ENCODE results near the gene DLST.
"Not testable (repeated sequence)": the region's sequence is repeated elsewhere in the genome, so short reads cannot be mapped to it uniquely, and the experiment has no call there.

DLST gene

DNA sequence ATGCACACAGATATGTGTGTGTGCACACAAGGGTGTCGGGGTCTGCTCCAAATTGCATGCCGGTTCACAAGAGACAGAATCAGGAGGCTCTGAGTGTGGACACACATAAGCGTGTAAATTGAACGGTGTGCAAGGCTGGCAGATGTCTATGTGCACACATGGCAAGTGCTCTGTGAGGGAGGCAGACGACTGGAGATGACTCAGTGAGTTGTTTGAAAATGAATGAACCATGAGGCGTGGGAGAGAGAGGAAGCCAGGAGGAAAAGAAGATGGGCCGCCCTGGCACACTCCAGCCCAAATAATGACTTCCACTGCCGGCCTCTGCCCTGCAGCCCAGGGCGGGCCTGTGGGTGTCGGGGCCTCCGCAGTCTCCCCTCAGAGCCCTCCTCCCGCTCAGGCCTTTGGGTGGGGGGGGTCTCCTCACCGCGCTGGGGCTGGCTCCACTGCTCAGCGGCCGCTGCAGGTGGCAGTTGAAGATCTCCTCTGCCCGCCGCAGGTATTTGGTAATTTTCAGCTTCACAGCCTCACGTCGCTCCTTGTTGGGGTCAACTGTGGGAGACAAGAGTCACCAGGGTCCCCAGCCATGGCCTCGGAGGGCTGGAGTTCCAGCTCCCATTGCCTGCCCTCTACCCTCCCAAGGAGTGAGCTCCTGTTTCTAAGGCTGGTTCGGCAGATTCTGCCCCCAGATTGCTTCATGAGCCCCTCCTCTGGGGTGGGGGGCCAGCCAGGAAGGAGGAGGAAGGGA lies 37.9 kb downstream of the DLST start:
- no peak for DNase-seq

DNA sequence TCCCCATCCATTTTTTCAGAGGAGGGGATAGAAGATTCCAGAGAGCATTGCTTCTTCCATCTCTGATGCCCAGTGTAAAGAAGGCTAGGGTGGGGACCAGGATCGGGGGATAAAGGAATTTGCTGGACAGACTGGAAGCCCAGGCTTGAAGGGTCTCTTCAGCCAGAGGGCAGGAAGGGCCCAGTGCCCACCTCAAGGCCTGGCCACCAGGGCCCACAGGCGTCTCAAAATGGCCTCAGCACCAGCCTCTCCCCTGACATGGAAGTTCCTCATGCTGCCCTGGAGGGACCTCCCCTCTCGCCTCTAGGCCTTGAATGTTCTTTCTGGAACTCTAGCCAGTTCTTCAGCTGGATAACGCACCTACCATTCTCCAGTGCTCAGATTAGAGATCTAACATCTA lies 38.6 kb downstream of the DLST start:
- no peak for DNase-seq

- no peak for DNase-seq
Observed at GRCh38 chr14:74921053-74921620, 39.4 kb downstream of the DLST start.

- DNase-seq: no peak
Observed at GRCh38 chr14:74921987-74922751, 40.5 kb downstream of the DLST start.

GRCh38 chr14:74922752-74923401 lies 41.2 kb downstream of the DLST start, which contains the start of gene RPS6KL1:
RPS6KL1 (minus strand) TSS chr14:74923260; CDS start chr14:74921541, 1,719 bp downstream.
- DNase-seq: peak; percentile 77

DNA sequence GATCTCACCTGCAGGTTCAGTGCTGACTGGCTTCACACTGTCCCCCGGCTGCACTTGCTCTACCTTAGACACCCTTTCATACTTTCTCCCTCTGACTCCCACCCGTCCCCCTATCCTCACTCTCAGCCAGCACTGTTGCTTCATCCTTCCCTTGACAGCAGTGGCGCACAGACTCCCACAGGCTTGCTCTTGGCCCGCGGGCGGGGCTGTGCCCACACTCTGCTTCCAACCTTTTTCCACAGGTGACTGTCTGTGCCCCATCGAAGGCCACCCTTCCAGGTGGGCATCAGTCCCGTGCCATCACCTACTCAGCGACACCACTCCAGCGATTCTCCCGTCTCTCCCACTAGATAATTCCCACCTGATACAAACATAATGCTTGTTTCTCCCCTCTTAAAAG lies 42.3 kb downstream of the DLST start:
- DNase-seq: no peak

GRCh38 chr14:74927225-74927624 lies 45.5 kb downstream of the DLST start:
- peak; percentile 57 for DNase-seq

- DNase-seq: no peak
Observed at GRCh38 chr14:74929242-74929641, 47.5 kb downstream of the DLST start.

- DNase-seq: not testable (repeated sequence)
Observed at GRCh38 chr14:74931744-74932143, 50.0 kb downstream of the DLST start.

DNA sequence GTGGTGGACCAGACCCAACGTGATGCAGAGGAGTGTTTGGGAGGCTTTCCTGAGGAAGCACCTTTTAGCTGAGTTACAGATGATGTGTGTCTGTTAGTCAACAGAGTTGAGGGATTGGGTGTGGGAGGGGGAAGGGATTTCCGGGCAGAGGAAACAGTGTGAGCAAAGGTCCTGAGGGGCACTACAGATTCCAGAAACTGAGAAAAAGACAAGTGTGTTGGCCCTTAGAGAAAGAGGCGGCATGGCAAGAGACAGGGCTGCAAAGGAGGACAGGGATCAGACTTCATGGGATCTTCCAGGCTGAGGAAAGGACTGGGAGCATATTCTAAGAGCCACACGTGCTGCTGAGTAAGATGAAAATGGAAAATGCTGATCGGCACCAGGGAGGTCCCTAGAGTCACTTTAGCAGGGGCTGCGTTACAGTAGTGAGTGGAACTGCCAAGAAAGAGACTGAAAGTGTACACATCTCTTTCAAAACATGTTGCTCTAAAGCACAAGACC lies 50.7 kb downstream of the DLST start:
- no peak for DNase-seq

DNA sequence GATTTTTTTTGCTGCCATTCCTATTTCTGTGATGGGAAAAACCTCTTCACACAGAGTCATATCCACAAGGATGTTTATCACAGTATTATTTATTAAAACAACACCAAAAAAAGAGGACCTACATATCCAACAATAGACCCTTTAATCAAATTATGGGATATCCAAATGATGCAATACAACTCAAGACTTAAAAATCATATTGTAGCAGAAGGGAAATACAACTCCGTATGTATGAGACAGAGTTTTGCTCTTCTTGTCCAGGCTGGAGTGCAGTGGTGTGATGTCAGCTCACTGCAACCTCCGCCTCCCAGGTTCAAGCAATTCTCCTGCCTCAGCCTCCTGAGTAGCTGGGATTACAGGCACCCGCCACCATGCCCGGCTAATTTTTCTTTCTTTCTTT lies 51.2 kb downstream of the DLST start:
- DNase-seq: not testable (repeated sequence)

GRCh38 chr14:74934041-74934440 lies 52.3 kb downstream of the DLST start:
- DNase-seq: no peak

GRCh38 chr14:74934476-74935359 lies 53.0 kb downstream of the DLST start:
- no peak for DNase-seq

DNA sequence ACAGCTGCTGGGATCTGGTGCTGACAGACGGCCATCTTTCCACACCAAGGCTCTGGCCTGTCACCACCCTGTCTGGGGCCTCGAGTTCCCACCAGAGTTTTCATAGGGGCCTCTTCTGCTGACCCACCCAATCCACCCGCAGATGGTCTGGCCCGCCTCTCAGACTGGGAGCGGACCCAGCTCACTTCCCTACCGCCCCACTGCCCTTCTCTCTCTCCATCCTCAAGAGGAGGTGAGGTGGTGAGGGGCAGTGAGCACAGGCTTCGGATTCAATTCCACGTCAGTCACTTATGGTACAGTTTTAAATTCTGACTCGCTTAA lies 53.6 kb downstream of the DLST start:
- DNase-seq: no peak

DNA sequence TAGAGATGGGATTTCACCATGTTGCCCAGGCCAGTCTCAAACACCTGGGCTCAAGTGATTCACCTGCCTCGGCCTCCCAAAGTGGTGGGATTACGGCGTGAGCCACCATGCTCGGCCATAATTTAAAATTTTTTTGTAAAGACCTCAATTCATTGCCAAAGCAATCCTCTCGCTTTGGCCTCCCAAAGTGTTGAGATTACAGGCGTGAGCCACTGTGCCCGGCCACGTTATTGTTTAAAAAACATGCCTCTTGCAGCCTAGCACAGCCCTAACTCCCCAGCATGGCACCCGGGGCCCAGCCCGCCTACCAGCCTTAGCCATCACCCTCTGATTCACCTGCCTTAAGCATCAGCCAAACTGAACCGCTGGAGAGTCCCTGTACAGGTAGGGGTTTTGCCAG lies 54.4 kb downstream of the DLST start:
- DNase-seq: no peak

- DNase-seq: no peak
Observed at GRCh38 chr14:74936731-74937130, 55.0 kb downstream of the DLST start.

DNA sequence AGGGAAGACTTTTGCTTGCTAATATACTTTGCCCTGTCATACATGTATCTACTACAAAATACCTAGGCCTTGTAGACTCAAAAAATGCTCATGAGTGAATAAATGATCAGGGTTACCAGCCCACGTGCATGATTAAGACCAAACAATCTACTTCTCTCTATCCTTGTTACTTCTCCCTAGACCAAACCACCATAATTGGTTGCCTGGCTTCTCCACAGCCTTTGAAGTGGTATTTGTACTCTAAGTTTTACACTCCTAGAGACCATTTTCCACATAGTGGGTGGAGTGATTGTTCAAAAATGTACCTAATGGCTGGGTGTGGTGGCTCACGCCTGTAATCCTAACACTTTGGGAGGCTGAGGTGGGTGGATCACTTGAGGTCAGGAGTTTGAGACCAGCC lies 55.5 kb downstream of the DLST start:
- DNase-seq: no peak

- no peak for DNase-seq
Observed at GRCh38 chr14:74938531-74939495, 57.1 kb downstream of the DLST start.

DNA sequence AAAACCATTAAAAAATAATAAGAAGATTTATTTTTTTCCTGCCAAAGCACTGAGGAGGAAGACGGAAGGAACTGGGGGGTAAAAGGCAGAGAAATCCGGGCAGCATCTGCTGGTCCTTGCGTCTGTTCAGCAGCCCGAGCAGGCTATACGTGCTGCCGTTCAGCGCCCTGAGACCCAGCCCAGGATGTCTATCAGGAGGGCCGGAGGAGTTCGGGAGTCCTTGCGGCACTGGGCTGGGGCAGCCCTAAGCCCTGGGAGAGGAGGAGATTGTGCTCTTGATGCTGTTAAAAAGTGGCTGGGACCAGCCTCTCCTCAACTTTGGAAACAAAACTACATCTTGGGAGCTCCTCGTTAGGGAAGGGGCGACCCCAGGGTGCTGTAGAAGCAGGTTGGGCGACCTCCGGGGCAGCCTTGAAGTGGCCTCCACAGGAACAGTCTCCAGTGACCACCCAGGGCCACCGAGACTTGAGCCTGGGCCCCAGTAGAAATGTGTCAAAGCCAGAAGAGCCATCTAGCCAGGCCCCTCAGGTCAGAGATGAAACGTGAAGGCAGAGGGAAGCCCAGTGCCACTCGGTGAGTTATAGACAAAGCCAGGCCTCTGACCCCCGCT lies 59.3 kb downstream of the DLST start:
- no peak for DNase-seq

- no peak for DNase-seq
Observed at GRCh38 chr14:74941676-74942097, 60.0 kb downstream of the DLST start.

GRCh38 chr14:74942181-74942580 lies 60.5 kb downstream of the DLST start:
- DNase-seq: no peak

All from OCI-M1 (cell line).